ENCODE data around the gene MAOA.

MAOA gene

DNA sequence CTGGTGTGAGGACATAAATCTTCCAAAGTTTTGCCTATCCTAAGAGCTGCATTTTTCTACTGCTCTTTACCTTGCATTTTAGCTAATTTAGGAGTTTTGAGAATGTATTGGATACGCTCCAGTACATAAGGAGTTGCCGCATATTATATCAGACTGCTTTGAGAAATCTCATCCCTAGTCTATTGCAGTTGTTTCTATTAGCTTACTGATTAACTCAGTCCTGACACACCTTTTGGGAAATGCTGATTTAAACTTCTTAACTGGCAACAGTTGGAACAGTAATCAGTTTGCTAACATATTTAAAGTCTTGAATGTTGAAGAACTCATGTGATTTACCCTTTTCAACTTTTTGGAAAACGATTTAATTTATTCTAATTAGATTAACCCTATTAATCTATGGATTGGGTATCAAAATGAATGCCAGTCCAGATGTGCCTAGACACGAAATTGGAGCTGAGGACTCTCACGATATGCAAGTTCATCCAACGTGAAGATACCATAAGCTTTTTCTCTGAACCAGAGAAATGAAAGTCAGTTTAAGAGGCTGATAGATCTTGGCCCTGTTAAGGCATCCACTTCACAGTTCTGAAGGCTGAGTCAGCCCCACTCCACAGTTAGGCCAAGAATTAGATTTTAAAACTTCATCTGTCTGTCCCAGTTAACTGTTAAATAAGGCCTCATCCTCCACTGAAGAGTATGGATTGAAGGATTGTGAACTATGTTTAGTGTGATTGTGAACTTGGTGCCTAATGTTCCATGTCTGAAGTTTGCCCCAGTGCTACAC is 90.0 kb downstream of the MAOA start:
- no peak for DNase-seq (ENCODE audit: low read depth, low spot score)
- H3K27ac ChIP-seq = no peak overlapping the region

DNA sequence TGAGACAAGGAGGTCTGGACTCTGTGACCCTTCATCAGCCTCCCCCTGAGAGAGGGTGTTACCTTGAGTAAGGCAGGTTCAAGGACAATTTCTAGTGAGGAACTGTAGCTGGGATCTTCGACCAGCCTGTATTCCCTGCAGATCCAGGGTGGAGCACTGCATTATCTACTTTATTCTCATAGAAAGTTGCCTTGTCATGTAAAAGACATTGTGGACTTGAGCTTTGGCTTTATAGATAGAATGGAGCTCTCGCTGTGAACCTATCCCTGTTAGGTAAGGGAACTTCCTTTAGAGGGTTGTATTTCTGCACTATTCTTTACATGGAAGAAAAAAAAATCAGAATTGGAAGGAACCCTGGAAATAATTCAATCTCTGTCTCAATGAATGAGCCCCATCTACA is 91.4 kb downstream of the MAOA start:
- no peak for DNase-seq (ENCODE audit: low read depth, low spot score)
- no peak overlapping the region for H3K27ac ChIP-seq

DNA sequence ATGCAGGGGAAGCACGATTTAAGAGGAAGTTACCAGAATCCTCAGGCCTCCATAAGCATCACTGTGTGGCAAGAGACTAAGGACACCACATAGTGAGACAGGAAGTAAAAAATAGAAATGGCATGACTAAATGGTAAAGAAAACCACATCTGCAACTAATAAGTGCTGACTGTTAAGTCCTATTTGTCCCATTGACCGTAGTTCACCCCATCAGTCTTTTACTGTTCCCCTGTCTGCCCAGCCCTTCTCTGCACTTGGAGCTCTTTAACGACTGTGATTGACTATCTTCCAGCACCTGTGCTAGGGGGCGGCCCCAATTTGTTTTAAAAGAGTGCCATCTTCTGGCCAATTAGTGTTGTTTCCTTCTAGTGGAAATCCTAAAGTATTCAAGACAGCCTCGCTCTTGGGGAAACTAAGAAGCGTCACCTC is 94.2 kb downstream of the MAOA start:
- DNase-seq (ENCODE audit: low read depth, low spot score) = no peak
- H3K27ac ChIP-seq = no peak overlapping the region

DNA sequence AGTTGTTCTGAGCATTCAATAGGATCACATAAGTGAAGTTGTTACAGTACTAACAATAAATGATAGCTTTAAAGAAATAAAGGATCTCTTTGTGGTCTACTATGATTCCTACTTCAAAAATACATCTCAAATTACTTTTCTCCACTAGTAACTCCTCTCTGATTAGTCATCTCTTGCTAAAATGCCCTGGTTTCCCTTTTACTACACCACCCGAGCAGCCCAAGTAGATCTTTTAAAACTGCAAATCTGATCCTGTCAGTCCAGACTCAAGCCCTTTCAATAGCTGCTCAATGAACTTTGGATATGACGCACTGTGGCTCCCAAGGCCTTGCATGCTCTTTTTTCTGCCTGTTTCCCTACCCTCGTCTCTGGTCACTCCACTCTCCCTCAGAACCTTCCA is 97.5 kb downstream of the MAOA start:
- no peak overlapping the region for H3K27ac ChIP-seq
- DNase-seq (ENCODE audit: low read depth, low spot score) = no peak

DNA sequence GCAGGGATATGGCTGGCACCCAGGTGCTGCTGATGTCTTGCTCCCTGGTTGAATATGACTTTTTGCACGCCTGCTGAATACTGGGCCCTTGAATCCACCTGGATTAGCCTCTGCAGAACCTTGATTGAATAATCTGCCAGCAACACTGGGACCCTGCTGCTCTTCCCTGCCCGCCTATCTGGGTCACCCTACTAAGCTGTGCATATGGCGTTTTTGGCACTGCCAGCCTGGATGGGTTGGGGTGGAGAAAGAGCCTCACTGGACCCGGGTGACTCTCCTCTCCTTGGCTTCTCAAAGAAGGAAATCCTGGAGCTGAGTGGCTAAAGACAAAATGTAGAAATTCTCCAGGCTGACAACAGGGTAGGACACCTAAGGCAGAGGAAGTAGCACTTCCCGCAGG is 100.0 kb downstream of the MAOA start:
- no peak overlapping the region for H3K27ac ChIP-seq
- no peak for DNase-seq (ENCODE audit: low read depth, low spot score)

DNA sequence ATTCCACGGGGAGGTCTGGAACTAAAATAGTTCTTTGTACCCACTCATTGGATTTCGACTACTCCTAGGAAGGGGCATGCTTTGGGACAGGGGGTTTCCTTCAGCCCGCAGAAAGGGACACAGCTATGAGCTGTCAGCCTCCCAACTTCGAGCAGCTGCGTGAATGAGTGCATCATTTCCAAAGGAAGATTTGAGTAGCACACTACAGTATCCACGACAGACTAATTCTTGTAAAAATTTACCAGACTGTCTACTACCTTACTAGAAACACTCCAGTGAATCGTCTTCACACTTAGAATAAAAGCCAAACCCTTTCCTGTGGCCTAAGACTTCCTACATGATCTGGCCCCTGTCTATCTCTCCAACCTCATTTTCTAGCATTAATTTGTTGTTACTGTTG is 101.9 kb downstream of the MAOA start:
- H3K27ac ChIP-seq = no peak overlapping the region
- DNase-seq (ENCODE audit: low read depth, low spot score) = no peak

DNA sequence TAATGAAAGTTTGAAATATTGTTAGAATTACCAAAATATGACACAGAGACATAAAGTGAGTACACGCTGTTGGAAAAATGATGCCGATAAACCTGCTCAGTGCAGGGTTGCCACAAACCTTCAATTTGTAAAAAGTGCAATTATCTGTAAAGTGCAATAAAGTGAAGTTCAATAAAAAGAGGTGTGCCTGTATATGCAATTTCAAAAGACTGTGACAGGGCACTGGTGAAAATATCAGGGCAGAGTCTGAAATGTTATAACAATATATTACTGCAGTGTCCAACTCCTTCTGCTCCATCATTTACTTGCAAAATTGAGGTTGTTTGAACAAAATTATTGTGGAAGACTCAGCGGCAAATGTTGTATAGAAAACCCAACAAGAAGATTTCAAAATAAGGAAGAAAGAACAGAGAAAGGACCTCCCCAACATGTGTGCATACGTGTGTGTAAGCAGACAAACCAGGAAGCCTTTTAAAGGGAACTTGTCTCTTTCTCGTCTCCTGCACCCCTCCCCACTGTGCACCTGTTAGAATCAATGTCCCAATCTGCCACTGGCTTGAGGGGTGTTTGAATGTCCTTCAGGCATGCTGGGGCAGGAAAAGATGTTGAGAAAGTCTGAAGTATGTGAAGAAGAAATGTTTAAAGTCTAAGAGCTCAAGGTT is 130.0 kb downstream of the MAOA start:
- H3K27ac ChIP-seq = no peak overlapping the region
- DNase-seq (ENCODE audit: low read depth, low spot score) = no peak
